ENCODE results near the gene AQP3. TPM values are rescaled to one million over a fixed set of nuclear protein-coding genes. Genes with fewer than 3 reads are reported as not detected.

Gene AQP3
- total RNA-seq, 2 experiments from 2014 or later: 1.2 to 2.6 TPM

- intact Hi-C loops (cut with micrococcal nuclease): no loop called here
- Mint-ChIP-seq H3K36me3 (ENCODE audit: low read depth) (no peaks in the 10 kb centered on the region), H3K27me3 (no peaks in the 10 kb centered on the region), H3K9me3 (no peaks in the 10 kb centered on the region), H3K4me1 (ENCODE audit: low read depth) (peaks cover 34% of the 10 kb centered on the region), H3K27ac (no peak overlapping the region), H3K4me3 (no peak overlapping the region)
- ATAC-seq (no peak), DNase-seq (no peak)
- ChIA-PET CTCF (interaction anchor here (1.3 to 6.9 kb wide), 3 partner anchors 9 to 28 kb away, joined by 5 to 48 read pairs (median 7); no protein-coding TSS in a partner anchor), POLR2A (interaction anchor here (1.6 to 1.9 kb wide), 2 partner anchors 8 to 10 kb away, joined by 4 read pairs; no protein-coding TSS in a partner anchor)
- TF ChIP-seq CTCF (IDR thresholded peaks at IDR 0.05): no peak
These were observed 3.8 kb downstream of the AQP3 start for GRCh38 chr9:33443464-33444154.

- intact Hi-C loops (cut with micrococcal nuclease): no loop called here
- ChIA-PET POLR2A (interaction anchor here (1.9 kb wide), 1 partner anchor 9 kb away, joined by 4 read pairs; no protein-coding TSS in a partner anchor), CTCF (interaction anchor here (1.4 kb wide), 1 partner anchor 10 kb away, joined by 6 read pairs; no protein-coding TSS in a partner anchor)
- Mint-ChIP-seq H3K27ac (no peak overlapping the region), H3K36me3 (ENCODE audit: low read depth) (no peaks in the 10 kb centered on the region), H3K4me3 (no peak overlapping the region), H3K4me1 (ENCODE audit: low read depth) (peaks cover 29% of the 10 kb centered on the region), H3K9me3 (no peaks in the 10 kb centered on the region), H3K27me3 (no peaks in the 10 kb centered on the region)
- ATAC-seq (no peak), DNase-seq (no peak)
- TF ChIP-seq CTCF (IDR thresholded peaks at IDR 0.05): no peak
These were observed 4.3 kb downstream of the AQP3 start for GRCh38 chr9:33443047-33443446.

- Mint-ChIP-seq H3K27me3 (no peaks in the 10 kb centered on the region), H3K36me3 (ENCODE audit: low read depth) (no peaks in the 10 kb centered on the region), H3K4me3 (no peak overlapping the region), H3K4me1 (ENCODE audit: low read depth) (peaks cover 24% of the 10 kb centered on the region), H3K27ac (no peak overlapping the region), H3K9me3 (no peaks in the 10 kb centered on the region)
- DNase-seq (no peak), ATAC-seq (no peak)
- CTCF ChIA-PET: interaction anchor here (0.6 to 1.4 kb wide), 3 partner anchors 11 to 67 kb away, joined by 3 to 6 read pairs (median 4); no protein-coding TSS in a partner anchor
- no peak for TF ChIP-seq CTCF (IDR thresholded peaks at IDR 0.05)
- intact Hi-C loops (cut with micrococcal nuclease): no loop called here
- POLR2A ChIA-PET: interaction anchor here (0.9 to 1.9 kb wide), 3 partner anchors 8 to 12 kb away, joined by 3 to 4 read pairs (median 3); no protein-coding TSS in a partner anchor
These were observed 5.3 kb downstream of the AQP3 start for GRCh38 chr9:33442125-33442524.

- no peak for ATAC-seq
- ChIA-PET CTCF (no interaction called here), POLR2A (interaction anchor here (1.1 kb wide), 1 partner anchor 10 kb away, joined by 3 read pairs; no protein-coding TSS in a partner anchor)
- Mint-ChIP-seq H3K4me1 (ENCODE audit: low read depth) (peaks cover 8% of the 10 kb centered on the region), H3K36me3 (ENCODE audit: low read depth) (no peaks in the 10 kb centered on the region), H3K27ac (no peak overlapping the region), H3K4me3 (no peak overlapping the region), H3K9me3 (no peaks in the 10 kb centered on the region), H3K27me3 (no peaks in the 10 kb centered on the region)
- no peak for DNase-seq
- intact Hi-C loops (cut with micrococcal nuclease): no loop called here
- no peak for TF ChIP-seq CTCF (IDR thresholded peaks at IDR 0.05)
These were observed 6.8 kb downstream of the AQP3 start for GRCh38 chr9:33440609-33441008.

GRCh38 chr9:33440204-33440603 is 7.2 kb downstream of the AQP3 start:
- no peak overlapping the region for H3K27ac Mint-ChIP-seq
- peaks cover 4% of the 10 kb centered on the region for H3K4me1 Mint-ChIP-seq (ENCODE audit: low read depth)
- no peak for TF ChIP-seq CTCF (IDR thresholded peaks at IDR 0.05)
- POLR2A ChIA-PET: interaction anchor here (1.1 kb wide), 1 partner anchor 10 kb away, joined by 3 read pairs; no protein-coding TSS in a partner anchor
- ATAC-seq: no peak
- no peaks in the 10 kb centered on the region for H3K27me3 Mint-ChIP-seq
- intact Hi-C loops (cut with micrococcal nuclease): no loop called here
- DNase-seq: no peak
- H3K36me3 Mint-ChIP-seq (ENCODE audit: low read depth): no peaks in the 10 kb centered on the region
- H3K9me3 Mint-ChIP-seq: no peaks in the 10 kb centered on the region
- H3K4me3 Mint-ChIP-seq: no peak overlapping the region
- CTCF ChIA-PET: interaction anchor here (1.7 kb wide), 1 partner anchor 25 kb away, joined by 7 read pairs; no protein-coding TSS in a partner anchor

Data from activated CD8-positive, alpha-beta T cell treated with anti-CD3 and anti-CD28 coated beads for 36 hours (primary cell).